WTC11 (cell line): ENCODE measurements around the gene ADAM12.

Experiments
- AR ChIP-seq: fragments of 250-450 bp; sonication (Bioruptor Pico); IDR thresholded peaks from 2 replicates; pipeline ENCODE4 v1.9.0; 2021; ENCODE audit warnings: mild to moderate bottlenecking
- ATF6 ChIP-seq: sonication (generic); formaldehyde crosslinking; IDR thresholded peaks from 2 replicates; pipeline ENCODE4 v1.8.1; 2023; ENCODE audit warnings: mild to moderate bottlenecking, missing genetic modification reagents
- CREB1 ChIP-seq: sonication (generic); formaldehyde crosslinking; IDR thresholded peaks from 2 replicates; pipeline ENCODE4 v1.8.0; 2023; ENCODE audit warnings: mild to moderate bottlenecking, missing genetic modification reagents
- CTCF ChIP-seq: fragments of 200-600 bp; IDR thresholded peaks from 2 replicates; pipeline ENCODE4 v1.8.0; 2022; ENCODE audit warnings: antibody characterized with exemption
- E2F1 ChIP-seq: sonication (generic); formaldehyde crosslinking; IDR thresholded peaks from 2 replicates; pipeline ENCODE4 v1.8.0; 2022; ENCODE audit warnings: mild to moderate bottlenecking, missing genetic modification reagents
- FOXJ3 ChIP-seq: sonication (generic); formaldehyde crosslinking; IDR thresholded peaks from 2 replicates; pipeline ENCODE4 v1.9.0; 2021; ENCODE audit warnings: missing genetic modification reagents, mild to moderate bottlenecking, borderline replicate concordance
- FOXK1 ChIP-seq: sonication (generic); formaldehyde crosslinking; IDR thresholded peaks from 2 replicates; pipeline ENCODE4 v1.8.0; 2022; ENCODE audit warnings: mild to moderate bottlenecking, moderate library complexity, missing genetic modification reagents
- KAT7 ChIP-seq: sonication (generic); formaldehyde crosslinking; IDR thresholded peaks from 2 replicates; pipeline ENCODE4 v1.8.1; 2023; ENCODE audit warnings: missing genetic modification reagents, mild to moderate bottlenecking, borderline replicate concordance
- MAX ChIP-seq: sonication (generic); formaldehyde crosslinking; IDR thresholded peaks from 2 replicates; pipeline ENCODE4 v1.8.0; 2022; ENCODE audit warnings: mild to moderate bottlenecking, missing genetic modification reagents
- MYBL2 ChIP-seq: sonication (generic); formaldehyde crosslinking; IDR thresholded peaks from 2 replicates; pipeline ENCODE4 v1.8.1; 2023; ENCODE audit warnings: mild to moderate bottlenecking, moderate library complexity, missing genetic modification reagents
- PREB ChIP-seq: sonication (generic); formaldehyde crosslinking; IDR thresholded peaks from 2 replicates; pipeline ENCODE4 v1.8.1; 2022; ENCODE audit warnings: mild to moderate bottlenecking, missing genetic modification reagents, moderate library complexity, borderline replicate concordance
- TCF7 ChIP-seq: sonication (generic); formaldehyde crosslinking; IDR thresholded peaks from 2 replicates; pipeline ENCODE4 v1.8.0; 2022; ENCODE audit warnings: mild to moderate bottlenecking, low read depth, missing genetic modification reagents, moderate library complexity
- ZNF512 ChIP-seq: sonication (generic); formaldehyde crosslinking; IDR thresholded peaks from 2 replicates; pipeline ENCODE4 v1.8.1; 2022; ENCODE audit warnings: missing genetic modification reagents, borderline replicate concordance
- ZSCAN18 ChIP-seq: fragments of 250-450 bp; sonication (Bioruptor Pico); IDR thresholded peaks from 2 replicates; pipeline ENCODE4 v2.1.2; 2022; ENCODE audit warnings: mild to moderate bottlenecking, moderate library complexity

GRCh38 chr10:126394948-126395347, 6.7 kb upstream of the ADAM12 start:
- TF ChIP-seq CTCF (no peak), MAX (CRISPR knock-in tag) (no peak), ZNF512 (no peak), MYBL2 (no peak), FOXK1 (CRISPR knock-in tag) (no peak), PREB (CRISPR knock-in tag) (no peak), ATF6 (CRISPR knock-in tag) (no peak), FOXJ3 (CRISPR knock-in tag) (no peak), ZSCAN18 (CRISPR knock-in tag) (no peak), AR (CRISPR knock-in tag) (no peak), E2F1 (CRISPR knock-in tag) (no peak), CREB1 (no peak), TCF7 (CRISPR knock-in tag) (no peak), KAT7 (CRISPR knock-in tag) (no peak)
